HepG2 (cell line): Measurements from ENCODE around the gene LSM3.

ENCODE experiments used
- EZH2 ChIP-seq: conservative IDR thresholded peaks from 2 replicates; pipeline ENCODE4 v1.6.1; 2012; ENCODE audit warnings: mild to moderate bottlenecking, low read depth, low read length, moderate library complexity
- ISL2 ChIP-seq: sonication (generic); formaldehyde crosslinking; IDR thresholded peaks from 2 replicates; pipeline ENCODE4 v1.5.0; 2020; ENCODE audit warnings: missing genetic modification reagents
- PAWR ChIP-seq: sonication (generic); formaldehyde crosslinking; IDR thresholded peaks from 2 replicates; pipeline ENCODE4 v1.4.0; 2020; ENCODE audit warnings: missing genetic modification reagents, mild to moderate bottlenecking, borderline replicate concordance
- RFX5 ChIP-seq: IDR thresholded peaks from 2 replicates; pipeline ENCODE4 v1.6.1; 2011; ENCODE audit warnings: low read depth, low read length, improper control_type of control experiment
- SSRP1 ChIP-seq: IDR thresholded peaks from 2 replicates; pipeline ENCODE4 v1.6.1; 2016; ENCODE audit warnings: control low read depth
- YY1 ChIP-seq: IDR thresholded peaks from 2 replicates; pipeline ENCODE4 v1.6.1; 2011; ENCODE audit warnings: low read length, low read depth, moderate library complexity, mild to moderate bottlenecking; ENCODE audit not compliant: insufficient read depth, insufficient replicate concordance
- ZNF510 ChIP-seq: sonication (generic); formaldehyde crosslinking; IDR thresholded peaks from 2 replicates; pipeline ENCODE4 v1.4.0; 2020; ENCODE audit warnings: low read depth, mild to moderate bottlenecking, missing genetic modification reagents
- ZNF589 ChIP-seq: sonication (generic); formaldehyde crosslinking; conservative IDR thresholded peaks from 2 replicates; pipeline ENCODE4 v1.8.0; 2022; ENCODE audit warnings: mild to moderate bottlenecking, moderate library complexity, missing genetic modification reagents
- ZNF709 ChIP-seq: sonication (generic); formaldehyde crosslinking; IDR thresholded peaks from 2 replicates; pipeline ENCODE4 v1.5.0; 2020; ENCODE audit warnings: mild to moderate bottlenecking, missing genetic modification reagents
- TF ChIP-seq, protein P1 (sequence below): IDR thresholded peaks from 2 replicates; pipeline ENCODE4 v1.6.1; 2012; ENCODE audit warnings: inconsistent platforms
- TF ChIP-seq, protein P2 (sequence below): sonication (generic); formaldehyde crosslinking; IDR thresholded peaks from 2 replicates; pipeline ENCODE4 v1.5.1; 2020; ENCODE audit warnings: mild to moderate bottlenecking, missing genetic modification reagents, moderate library complexity
- TF ChIP-seq, protein P3 (sequence below): sonication (generic); formaldehyde crosslinking; IDR thresholded peaks from 2 replicates; pipeline ENCODE4 v1.5.0; 2020; ENCODE audit warnings: mild to moderate bottlenecking, missing genetic modification reagents, moderate library complexity

DNA sequence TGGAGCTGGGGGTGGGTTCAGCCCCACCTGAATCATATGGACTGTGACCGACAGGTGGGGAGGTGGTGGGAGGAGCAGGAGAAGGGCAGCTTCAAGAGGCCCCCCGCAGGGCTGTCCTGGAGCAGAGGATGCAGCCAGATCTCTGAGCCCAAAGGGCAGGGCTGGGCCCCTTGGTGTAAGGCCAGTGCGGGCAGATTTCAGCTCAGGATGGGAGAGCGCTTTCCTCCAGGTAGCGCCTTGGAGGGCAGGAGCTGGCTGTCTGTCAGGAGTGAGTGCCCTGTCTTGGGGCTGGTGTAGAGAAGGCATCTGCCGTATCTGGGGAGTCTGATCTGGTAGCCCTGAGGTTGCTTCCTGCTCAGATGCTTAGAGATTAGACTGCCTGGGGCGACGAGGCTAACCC is 46.5 kb upstream of the LSM3 start:
- TF ChIP-seq, protein P1, sequence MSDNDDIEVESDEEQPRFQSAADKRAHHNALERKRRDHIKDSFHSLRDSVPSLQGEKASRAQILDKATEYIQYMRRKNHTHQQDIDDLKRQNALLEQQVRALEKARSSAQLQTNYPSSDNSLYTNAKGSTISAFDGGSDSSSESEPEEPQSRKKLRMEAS, result no peak
- TF ChIP-seq, protein P2, sequence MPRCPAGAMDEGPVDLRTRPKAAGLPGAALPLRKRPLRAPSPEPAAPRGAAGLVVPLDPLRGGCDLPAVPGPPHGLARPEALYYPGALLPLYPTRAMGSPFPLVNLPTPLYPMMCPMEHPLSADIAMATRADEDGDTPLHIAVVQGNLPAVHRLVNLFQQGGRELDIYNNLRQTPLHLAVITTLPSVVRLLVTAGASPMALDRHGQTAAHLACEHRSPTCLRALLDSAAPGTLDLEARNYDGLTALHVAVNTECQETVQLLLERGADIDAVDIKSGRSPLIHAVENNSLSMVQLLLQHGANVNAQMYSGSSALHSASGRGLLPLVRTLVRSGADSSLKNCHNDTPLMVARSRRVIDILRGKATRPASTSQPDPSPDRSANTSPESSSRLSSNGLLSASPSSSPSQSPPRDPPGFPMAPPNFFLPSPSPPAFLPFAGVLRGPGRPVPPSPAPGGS (CRISPR knock-in tag), result no peak
- no peak for TF ChIP-seq ZNF510 (CRISPR knock-in tag)
- no peak for TF ChIP-seq RFX5
- TF ChIP-seq EZH2, result no peak
- TF ChIP-seq YY1, result no peak
- TF ChIP-seq, protein P3, sequence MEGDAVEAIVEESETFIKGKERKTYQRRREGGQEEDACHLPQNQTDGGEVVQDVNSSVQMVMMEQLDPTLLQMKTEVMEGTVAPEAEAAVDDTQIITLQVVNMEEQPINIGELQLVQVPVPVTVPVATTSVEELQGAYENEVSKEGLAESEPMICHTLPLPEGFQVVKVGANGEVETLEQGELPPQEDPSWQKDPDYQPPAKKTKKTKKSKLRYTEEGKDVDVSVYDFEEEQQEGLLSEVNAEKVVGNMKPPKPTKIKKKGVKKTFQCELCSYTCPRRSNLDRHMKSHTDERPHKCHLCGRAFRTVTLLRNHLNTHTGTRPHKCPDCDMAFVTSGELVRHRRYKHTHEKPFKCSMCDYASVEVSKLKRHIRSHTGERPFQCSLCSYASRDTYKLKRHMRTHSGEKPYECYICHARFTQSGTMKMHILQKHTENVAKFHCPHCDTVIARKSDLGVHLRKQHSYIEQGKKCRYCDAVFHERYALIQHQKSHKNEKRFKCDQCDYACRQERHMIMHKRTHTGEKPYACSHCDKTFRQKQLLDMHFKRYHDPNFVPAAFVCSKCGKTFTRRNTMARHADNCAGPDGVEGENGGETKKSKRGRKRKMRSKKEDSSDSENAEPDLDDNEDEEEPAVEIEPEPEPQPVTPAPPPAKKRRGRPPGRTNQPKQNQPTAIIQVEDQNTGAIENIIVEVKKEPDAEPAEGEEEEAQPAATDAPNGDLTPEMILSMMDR (CRISPR knock-in tag), result no peak
- TF ChIP-seq ISL2 (CRISPR knock-in tag), result no peak
- no peak for TF ChIP-seq ZNF709 (CRISPR knock-in tag)
- TF ChIP-seq SSRP1 (CRISPR knock-in tag), result no peak
- TF ChIP-seq ZNF589, result no peak
- no peak for TF ChIP-seq PAWR
